Activated T-cell treated with anti-CD3 and anti-CD28 coated beads, Interleukin-2, amount 50 U/mL, for 48 hours (primary cell): ENCODE data around the gene FAM20B.
"Not testable (repeated sequence)": the region's sequence is repeated elsewhere in the genome, so short reads cannot be mapped to it uniquely, and the experiment has no call there.

Experiments used
- DNase-seq, 2 experiments: peaks; one replicate each; pipeline ENCODE4 v3.0.0-alpha.2; 2020

Gene FAM20B

DNA sequence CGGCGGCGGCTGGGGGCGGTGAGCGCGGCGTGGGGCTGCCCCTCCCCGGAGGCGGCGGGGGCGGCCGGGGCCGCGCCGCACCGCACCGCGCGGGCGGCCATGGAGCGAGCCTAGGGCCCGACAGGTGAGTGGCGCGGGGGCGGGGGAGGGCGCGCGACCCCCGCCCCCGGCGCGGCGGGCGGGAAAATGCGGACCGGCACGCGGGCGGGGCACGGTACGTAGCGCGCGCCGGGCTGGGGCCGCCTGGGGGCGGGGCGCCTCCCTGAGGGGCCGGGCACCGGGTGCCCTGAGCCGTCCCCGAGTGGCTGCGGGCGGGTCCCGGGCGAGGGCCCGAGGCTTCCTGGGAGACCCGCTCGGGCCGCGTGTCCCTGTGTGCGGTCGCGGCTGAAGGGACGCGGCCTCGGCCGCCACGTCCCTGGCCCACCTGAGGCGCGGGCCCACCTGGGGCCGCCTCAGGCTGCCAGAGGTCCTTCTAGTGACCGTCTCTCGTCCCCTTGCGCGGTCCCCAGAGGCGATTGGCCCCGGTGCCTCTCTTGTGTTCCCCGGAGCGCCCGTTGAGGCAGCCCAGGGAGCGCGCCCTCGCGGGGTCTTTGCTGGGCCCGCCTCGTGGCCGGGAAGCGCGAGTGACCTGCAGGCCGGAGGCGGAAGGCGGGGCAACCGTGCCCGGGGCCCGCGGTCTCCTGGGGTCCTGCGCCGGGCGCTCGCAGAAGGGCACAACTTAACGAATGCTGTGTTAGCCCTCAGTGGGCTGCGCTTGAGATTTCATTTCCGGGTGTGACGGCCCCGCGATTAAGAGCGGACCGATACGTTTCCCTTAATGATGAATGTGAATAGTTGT, 500 bp downstream of the FAM20B start:
- peak; percentile 76 to 83 for DNase-seq

DNA sequence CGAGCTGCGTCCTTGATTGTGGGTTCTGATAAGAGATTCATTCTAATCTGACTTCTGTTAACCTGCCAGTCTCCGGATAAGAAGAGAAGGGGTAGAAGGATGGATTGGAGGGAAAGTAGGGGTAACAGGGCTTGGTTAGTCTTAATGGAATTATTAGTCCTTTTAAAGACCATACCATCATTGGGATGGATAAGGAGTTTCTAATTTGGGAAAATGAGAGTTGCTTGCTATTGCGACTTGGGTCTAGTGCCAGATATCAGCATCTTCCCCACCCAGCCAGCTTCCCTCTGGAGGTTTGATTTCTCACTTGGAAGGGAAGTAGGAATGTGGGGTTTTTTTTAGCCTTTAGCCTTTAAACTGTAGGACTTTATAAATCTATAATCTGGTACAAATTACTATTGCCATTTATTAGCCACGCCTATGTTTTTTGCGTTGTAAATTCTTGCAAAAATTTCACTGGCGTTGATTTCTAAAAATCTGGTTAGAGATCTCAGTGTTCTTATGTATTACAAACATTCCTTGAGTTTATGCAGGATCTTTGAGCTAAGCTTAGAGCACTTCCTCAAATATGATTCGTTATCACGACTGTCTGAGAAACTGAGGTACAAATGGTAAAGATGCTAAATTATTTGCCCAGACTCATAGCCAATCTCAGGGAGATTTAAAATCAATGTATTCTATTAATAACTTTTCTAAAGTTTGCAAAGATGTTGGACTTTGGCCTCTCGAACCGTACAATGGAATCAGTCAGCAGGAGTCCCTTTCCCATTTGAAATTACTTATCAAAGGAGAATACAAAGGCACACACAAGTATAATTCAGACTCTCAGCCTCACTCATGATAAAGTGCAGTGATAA, 1.3 kb downstream of the FAM20B start:
- no peak for DNase-seq

DNA sequence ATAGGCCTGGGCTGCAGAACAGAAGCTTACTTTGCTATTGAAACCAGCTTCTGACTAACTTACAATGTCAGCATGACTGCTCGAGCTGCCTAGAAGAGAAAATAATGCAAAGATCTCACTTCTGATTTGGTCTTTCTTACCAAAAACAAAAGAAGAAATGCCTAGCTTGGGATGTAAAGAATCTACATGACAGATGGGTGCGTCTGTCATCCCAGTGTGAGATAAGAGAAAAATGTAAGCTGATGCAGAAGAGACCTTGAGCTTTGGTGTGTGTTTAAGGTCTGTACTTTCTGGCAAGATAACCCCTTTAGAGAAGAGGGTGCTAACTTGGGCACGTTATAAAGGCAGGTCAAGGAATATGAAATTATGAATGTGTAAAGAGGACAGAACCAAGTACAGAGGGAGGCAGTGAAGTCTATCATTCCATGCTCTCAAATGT, 3.6 kb downstream of the FAM20B start:
- DNase-seq = no peak

DNA sequence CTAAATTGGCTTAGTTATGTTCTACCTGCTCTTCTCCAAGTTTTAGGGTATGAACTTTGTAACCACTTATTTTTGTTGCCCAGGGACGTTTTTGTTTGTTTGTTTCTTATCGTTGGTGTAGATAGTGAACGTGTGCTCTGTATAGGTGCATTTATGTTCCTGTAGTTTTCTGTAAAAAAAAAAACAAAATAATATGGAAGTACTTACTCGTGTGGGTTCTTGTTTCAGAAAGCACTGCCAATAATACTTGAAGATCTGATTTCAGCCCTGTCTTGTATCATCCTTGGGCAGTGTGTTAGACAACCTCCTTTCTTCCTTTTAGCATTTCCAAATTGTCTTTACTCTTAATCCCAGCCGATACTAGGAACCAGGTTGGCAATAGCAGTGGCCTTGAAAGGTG, 4.4 kb downstream of the FAM20B start:
- no peak for DNase-seq

DNA sequence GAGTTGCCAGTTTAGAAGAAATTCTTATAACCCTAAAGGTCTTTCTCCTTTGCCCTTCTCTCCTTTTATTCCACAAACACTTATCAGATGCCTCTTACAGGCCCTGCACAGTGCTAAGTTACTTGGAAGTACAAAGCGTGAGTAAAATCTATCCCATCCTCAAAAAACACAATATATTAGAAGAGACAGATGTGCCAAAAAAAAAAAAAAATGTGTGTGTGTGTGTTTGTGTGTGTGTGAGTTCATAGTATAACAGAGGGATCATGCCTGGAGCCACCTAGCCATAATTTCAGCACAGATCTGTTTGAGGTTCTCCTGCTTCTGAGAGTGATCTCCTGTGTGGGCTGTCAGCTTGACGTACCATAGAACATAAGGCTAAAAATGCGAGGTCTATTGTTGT, 5.0 kb downstream of the FAM20B start:
- DNase-seq = no peak

DNA sequence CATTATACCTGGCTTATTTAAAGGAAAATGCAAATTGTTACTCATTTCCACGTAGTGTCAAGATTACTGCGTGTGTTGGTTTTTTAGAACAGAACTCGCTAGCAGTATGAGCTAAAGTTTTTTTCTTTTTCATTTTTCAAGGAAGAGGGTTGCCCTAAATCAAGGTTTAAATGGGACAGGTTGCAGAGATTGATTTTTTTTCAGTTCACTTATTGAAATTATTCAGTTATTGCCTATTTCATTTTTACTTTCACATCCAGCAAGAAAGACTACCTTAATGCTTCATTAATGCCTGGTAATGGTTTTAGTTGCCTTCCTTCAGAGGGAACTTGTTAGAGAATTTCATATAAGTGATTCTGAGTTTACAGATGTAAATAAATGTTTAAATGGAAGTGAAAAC, 5.6 kb downstream of the FAM20B start:
- DNase-seq = no peak

DNA sequence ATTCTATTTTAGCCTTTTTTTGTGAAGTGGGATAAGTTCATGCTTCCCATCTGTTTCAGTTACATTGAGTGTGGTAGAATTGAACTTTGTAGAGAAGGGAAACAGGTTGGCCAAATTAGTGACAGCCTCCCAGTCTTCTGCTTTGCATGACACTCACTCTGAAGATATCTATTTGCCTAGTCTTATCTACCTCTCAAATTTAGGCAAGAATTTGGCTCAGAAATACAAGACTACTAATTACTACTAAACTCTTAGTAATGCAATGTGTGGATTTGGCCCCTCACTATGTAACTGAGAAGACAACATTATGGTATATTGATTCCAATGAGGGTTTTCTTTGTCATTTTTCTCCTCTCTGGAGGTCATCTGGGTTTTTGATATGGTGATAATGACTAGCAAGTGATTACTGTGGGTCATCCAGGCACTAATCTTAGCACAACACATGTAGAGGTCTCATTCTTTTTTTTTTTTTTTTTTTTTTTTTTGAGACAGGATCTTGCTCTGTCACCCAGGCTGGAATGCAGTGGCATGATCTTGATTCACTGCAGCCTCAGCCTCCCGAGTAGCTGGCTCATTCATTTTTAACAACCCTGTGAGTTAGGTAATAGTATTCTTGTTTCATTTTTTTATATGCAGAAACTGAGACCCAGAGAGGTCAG, 6.3 kb downstream of the FAM20B start:
- no peak for DNase-seq

DNA sequence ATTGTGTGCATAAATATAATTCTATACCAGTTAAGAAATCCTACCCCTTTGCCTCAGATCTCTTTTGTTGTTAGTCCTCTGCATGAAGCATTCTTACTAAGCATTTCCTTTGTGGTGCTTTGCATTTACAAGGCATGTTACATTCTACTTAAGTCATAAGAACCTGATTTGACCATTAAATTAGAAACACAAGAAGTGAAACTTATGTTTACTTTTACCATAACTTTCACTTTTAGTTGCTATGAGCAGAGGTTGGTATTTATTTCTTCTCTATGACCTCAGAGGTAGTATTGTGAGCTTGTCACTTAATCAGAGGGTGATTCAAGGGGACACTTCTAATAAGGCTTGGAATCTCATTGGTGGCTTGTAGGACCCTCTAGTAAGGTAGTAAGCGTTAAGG, 9.0 kb downstream of the FAM20B start:
- no peak for DNase-seq

DNA sequence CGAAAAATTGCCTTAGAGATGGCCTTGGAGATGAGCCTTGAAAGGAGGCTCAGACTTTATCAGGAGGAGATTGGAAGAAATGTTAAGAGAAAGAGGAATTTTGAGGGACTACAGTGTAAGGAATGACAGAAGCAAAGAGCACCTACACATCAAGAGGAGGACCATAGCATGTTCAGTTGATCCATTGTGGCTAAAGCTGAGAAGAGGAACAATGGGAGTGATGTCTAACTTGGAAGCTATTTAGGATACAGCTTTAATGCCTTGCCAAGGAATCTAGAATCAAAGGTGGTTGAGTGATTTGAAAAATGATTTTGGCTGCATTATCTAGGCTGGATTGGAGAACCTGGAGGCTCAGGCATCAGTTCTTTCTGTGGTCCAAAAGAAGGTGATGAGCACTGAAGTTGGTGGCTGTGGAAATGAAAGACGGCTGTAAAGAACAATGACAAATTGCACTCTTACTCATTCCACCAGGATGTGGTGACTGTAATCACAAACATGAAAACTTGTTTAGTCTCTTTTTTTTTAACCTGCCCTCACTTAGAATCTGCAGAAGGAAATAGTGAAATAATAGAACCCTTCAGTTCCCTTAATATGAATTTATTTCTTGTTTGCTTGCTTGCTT, 11.3 kb downstream of the FAM20B start:
- peak in 1 of 2 experiments; percentile 35 for DNase-seq

DNA sequence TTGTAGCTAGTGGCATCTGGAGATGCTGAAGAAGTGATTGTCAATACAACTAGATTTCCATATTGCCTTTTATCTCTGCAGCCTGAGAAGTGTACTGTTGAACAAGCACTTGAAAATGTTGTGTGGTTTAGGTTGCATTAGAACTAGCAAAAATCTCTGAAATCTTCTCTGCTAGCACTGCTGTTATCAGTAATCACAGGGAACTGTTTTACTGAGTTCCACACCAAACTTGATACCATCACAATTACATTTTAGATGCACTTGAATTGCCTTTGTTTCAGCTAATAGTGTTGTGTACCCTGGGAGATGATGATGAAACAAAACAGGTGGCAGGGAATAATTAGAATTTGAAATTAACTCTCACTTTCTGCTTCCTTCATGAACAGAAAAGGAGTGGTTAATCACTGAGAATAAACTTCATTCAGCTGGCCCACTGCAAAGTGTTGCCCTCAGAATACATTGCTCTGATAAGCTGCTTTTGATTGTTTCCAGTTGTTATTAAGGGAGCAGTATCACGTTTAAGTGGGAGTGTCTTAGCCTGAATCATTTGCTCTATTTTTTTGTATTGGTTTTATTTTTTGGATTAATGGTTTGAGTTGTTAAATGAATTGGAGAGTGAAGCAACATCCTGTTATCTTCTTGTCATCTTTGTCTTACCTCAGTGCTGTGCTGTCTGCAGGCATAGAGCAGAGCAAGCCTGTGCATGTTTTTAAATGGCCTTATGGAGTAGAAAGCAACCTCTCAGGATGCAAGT, 13.0 kb downstream of the FAM20B start:
- DNase-seq = no peak

DNA sequence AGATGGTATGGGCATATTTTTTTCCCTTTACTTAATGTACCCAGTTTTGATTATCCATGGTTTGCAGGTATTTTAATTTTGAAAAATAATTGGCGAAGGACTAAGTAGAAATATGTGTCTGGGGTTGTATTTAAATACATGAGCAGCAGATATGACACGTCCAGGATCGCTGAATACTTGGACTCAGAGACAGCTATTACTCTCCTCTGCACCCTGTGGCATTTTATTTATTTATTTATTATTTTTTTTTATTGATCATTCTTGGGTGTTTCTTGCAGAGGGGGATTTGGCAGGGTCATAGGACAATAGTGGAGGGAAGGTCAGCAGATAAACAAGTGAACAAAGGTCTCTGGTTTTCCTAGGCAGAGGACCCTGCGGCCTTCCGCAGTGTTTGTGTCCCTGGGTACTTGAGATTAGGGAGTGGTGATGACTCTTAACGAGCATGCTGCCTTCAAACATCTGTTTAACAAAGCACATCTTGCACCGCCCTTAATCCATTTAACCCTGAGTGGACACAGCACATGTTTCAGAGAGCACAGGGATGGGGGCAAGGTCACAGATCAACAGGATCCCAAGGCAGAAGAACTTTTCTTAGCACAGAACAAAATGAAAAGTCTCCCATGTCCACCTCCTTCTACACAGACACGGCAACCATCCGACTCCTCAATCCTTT, 13.9 kb downstream of the FAM20B start:
- DNase-seq = not testable (repeated sequence)

DNA sequence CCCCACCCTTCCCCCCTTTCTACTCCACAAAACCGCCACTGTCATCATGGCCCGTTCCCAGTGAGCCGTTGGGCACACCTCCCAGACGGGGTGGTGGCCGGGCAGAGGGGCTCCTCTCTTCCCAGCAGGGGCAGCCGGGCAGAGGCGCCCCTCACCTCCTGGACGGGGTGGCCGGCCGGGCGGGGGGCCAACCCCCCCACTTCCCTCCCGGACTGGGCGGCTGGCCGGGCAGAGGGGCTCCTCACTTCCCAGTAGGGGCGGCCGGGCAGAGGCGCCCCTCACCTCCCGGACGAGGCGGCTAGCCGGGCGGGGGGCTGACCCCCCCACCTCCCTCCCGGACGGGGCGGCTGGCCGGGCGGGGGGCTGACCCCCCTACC, 14.5 kb downstream of the FAM20B start:
- DNase-seq = not testable (repeated sequence)

DNA sequence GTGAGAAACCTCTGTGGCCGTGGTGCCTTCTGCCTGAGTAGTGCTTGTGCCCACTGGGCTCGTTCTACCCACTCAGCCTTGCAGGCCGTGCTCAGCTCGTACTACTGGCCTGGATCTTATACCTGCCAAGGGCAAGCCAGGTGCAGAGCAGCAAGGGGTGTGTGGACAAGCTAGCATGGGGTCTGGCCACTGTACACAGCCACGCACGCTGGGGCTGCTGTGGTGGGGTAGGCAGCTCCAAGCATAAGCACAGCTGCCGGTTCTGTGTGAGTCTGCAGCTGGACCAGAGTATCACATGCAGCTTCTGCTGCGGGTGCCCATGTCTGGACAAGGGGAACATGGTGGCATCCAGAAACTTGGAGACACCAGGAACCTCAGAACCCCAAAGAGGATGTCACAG, 16.4 kb downstream of the FAM20B start:
- no peak for DNase-seq

DNA sequence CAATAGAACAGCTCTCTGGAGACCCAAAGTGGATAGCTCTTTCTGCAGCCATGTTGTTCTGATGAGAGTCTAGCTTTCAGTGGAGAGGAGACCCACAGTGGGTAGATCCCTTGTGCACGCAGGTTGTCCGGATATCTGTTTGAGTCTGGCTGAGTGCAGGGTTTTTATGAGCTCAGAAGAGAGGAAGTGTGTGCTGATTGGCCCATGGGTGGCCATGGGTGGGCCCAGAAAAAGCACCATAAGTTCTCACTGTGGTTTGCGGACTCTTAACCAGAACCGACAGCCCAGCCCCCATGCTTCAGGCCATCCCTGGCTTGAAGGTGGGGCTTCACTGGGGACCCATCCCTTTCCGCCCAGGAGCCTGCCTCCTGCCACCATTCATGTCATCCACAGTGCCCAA, 17.0 kb downstream of the FAM20B start:
- DNase-seq = no peak

DNA sequence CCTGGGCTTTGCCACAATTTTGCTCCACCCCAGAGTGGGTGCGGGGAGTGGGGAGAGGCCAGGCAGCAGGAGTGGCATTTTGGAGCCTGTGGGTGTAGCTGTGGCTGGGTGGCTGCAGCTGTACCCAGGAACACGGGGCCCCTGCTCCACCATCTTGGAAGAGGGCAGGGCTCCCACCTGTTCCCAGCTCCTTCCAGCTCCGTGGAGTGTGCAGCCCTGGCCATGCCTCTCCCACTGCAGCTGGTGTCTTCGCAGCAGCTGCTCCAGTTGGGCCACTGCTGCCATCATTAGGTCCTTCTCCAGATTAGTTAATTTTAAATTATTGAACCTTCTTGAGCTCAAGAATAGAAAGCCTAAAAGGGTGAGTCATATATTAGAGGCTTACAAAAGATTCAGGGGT, 17.6 kb downstream of the FAM20B start:
- DNase-seq = no peak

DNA sequence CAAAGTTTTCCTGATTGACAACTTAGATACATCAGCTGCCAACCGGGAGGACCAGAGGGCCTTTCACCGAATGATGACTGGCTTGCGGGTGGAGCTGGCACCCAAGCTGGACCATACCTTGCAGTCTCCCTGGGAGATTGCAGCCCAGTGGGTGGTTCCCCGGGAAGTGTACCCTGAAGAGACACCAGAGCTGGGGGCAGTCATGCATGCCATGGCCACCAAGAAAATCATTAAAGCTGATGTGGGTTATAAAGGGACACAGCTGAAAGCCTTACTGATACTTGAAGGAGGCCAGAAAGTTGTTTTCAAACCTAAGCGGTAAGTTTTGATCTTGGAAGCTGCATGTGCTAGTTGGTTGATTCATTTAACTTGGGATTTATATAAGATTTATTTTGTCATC, 18.2 kb downstream of the FAM20B start:
- DNase-seq = no peak

DNA sequence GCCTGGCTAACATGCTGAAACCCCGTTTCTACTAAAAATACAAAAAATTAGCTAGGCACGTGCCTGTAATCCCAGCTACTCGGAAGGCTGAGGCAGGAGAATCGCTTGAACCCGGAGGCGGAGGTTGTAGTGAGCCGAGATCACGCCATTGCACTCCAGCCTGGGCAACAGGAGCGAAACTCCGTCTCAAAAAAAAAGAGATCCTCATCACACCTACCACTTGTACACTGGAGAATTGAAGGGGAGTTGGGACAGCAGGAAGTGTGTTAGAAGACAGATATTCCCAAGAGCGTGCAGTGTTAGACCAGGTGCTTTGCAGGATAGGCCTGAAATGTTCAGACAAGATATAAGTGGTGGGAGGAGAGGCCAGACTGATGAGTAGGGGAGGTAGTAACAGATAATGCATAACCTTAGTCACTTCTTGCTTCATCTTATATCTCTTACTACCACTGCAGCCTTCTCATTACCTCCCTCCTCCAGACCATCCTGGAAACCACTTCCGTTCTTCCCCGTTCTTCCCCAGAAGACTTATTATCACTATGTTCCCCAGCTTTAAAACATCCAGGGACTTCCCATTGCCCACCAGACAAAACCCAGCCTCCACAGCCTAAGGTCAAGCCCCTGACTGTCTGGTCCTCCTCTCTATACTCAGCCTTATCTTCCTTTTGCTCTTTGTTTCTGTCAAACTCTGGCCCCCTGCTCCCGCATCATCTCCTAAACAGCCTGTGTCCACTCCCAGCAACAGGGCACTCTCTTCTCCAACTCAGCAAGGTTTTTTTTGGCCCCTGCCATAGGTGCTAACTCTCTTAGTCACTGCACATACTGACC, 21.3 kb downstream of the FAM20B start:
- no peak for DNase-seq

DNA sequence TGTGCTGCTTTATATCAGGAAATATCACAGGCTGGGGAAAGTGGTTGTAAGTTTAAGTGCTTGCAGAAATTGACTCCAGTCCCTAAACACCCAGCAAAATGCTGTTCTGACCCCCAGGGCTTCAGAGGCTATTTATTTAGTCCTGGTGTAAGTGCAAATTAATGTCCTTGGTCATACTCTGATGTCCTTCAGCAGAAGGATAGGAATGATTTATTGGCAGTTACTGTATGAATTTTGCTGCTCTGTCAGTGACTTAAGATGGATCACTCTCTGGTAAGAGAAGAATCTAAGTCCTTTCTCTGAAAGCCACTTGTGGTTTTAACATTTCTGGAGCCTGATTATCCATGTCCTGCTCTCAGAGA, 21.9 kb downstream of the FAM20B start:
- DNase-seq = no peak

DNA sequence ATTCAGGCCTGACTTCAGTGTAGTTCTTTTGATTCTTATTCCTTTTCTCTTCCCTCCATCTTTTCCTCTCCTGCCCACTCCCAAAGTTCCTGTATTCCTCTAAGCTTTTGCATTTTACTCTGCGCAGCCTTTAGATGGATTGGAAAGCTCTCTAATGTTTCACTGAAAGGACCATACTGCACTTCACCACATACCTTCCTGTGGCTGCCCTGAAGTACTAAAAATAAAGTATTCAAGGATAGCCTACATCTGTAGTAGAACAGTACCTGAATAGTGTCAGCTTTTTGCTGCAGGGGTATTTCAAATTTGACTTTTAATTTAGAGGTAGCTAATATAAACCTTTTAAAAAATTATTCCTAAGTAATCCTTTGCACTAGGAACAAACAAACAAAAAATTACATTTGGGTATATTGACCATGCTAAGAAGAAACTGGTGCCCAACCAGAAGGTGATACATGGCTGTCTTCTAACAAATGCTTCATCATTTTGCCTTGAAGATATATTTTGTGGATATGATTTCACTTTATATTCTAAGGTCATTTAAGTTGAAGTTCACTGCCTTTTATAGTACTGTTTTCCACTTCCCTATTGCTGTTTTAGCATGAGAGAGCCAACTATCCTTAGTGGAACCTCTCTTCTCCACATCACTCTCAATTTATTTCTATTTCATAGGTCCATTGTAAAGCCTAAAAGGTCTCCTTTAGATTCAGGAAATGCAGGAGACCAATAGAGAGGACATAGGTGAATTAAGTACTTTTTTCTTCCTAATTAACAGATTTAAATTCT, 22.8 kb downstream of the FAM20B start:
- no peak for DNase-seq

DNA sequence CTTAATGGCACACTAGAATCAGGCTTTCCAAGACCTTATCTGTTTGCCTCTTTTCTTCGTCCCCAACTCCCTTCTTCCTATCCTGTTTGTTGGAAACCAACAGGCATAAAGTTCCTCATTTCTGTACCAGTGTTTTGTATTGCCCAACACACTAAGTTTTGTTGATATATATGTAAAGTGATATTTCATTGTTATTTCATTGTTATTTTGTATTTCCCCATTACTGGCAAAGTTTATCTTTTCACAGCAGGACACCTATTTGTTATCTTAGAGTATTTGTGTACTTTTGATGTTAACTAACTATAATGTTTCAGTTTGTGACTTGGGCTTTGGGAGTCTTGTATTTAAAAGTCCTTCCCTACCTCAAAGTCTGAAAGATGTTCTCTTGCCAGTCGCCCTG, 27.1 kb downstream of the FAM20B start:
- no peak for DNase-seq
